Measurements from ENCODE around the gene UMODL1.

UMODL1 gene

DNA sequence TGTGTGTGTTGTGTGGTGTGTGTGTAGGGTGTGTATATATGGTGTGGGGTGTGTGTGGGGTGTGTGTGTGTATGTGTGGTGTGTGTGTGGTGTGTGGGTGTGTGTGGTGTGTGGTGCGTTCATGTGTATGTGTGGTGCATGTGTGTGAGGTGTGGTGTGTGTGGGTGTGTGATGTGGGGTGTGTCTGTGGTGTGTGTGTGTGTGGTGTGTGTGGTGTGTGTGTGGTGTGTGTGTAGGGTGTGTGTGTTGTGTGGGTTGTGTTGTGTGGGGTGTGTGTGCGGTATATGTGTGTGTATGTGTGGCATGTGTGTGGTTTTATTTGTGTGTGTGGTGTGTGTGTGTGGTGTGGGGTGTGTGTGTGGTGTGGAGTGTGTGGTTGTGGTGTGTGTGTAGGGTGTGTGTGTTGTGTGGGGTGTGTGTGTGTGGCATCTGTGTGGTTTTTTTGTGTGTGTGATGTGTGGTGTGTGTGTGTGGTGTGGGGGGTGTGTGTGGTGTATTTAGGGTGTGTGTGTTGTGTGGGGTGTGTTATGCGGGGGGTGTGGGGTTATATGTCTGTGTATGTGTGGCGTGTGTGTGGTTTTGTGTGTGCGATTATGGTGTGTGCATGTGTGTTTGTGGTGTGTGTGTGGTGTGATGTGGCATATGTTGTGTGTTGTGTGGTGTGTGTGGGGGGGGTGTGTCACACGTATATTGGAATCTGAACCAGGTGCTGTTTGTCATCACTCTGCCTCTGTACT, 43.9 kb upstream of the UMODL1 start:
- no peak overlapping the region for H3K4me3 ChIP-seq (ENCODE audit: low read depth, low read length)
- TF ChIP-seq, protein P1, sequence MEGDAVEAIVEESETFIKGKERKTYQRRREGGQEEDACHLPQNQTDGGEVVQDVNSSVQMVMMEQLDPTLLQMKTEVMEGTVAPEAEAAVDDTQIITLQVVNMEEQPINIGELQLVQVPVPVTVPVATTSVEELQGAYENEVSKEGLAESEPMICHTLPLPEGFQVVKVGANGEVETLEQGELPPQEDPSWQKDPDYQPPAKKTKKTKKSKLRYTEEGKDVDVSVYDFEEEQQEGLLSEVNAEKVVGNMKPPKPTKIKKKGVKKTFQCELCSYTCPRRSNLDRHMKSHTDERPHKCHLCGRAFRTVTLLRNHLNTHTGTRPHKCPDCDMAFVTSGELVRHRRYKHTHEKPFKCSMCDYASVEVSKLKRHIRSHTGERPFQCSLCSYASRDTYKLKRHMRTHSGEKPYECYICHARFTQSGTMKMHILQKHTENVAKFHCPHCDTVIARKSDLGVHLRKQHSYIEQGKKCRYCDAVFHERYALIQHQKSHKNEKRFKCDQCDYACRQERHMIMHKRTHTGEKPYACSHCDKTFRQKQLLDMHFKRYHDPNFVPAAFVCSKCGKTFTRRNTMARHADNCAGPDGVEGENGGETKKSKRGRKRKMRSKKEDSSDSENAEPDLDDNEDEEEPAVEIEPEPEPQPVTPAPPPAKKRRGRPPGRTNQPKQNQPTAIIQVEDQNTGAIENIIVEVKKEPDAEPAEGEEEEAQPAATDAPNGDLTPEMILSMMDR (IDR thresholded peaks at IDR 0.05; ENCODE audit: low read depth, low read length), result no peak

DNA sequence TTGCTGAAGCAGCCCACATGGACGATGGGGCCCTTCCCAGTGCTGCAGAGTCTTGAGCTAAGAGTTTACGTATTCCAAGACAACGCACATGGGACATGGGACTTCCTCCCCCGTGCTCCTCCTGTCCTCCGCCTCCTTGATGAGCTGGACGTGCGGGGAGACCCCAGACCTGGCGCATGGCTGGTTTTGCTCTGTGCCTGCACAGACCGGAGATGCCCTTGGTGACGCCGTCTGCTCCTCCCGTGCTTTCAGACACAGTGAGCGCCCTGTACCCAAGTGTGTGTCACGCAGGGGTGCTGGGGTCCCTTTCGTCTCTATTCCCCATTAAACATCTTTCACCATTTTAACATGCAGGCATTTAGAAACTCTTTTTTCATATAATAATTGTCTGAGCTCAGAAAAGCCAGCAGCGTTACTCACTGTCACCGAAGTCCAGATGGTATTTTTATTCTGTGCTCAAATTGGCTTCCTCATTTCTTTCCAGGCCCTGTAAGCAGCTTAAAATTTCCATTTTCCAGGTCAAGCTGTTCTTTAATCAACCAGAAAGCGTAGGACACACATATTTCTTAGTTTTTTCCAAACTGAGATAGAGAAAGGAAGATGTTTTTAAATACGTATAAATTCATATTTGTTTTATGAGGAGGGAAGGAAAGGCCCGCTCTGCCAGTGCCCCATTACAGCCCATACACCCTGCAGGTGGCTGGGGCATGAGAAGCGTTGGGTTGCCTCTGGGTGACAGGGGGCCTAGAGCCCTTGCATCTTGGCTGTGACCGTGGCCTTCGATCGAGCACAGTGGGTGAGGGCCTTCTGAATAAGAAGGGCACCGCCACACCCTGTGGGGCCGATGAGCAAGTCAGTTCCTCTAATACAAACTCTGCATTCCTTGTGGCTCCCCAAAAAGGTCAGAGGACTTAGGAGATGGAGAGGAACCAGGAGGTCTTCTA, 43.0 kb upstream of the UMODL1 start:
- TF ChIP-seq, protein P1 (IDR thresholded peaks at IDR 0.05; ENCODE audit: low read depth, low read length), result no peak
- no peak overlapping the region for H3K4me3 ChIP-seq (ENCODE audit: low read depth, low read length)

- TF ChIP-seq, protein P1 (IDR thresholded peaks at IDR 0.05; ENCODE audit: low read depth, low read length), result no peak
These were observed 42.2 kb upstream of the UMODL1 start for GRCh38 chr21:42028766-42029425.

GRCh38 chr21:42030311-42030710, 40.8 kb upstream of the UMODL1 start:
- no peak overlapping the region for H3K4me3 ChIP-seq (ENCODE audit: low read depth, low read length)

More at GRCh38 chr21:42028766-42029425, 42.2 kb upstream of the UMODL1 start:
- no peak overlapping the region for H3K4me3 ChIP-seq (ENCODE audit: low read depth, low read length)

GRCh38 chr21:42031241-42031640, 39.9 kb upstream of the UMODL1 start:
- TF ChIP-seq, protein P1 (IDR thresholded peaks at IDR 0.05; ENCODE audit: low read depth, low read length), result no peak
- no peak overlapping the region for H3K4me3 ChIP-seq (ENCODE audit: low read depth, low read length)

More at GRCh38 chr21:42030311-42030710, 40.8 kb upstream of the UMODL1 start:
- TF ChIP-seq, protein P1 (IDR thresholded peaks at IDR 0.05; ENCODE audit: low read depth, low read length), result no peak

DNA sequence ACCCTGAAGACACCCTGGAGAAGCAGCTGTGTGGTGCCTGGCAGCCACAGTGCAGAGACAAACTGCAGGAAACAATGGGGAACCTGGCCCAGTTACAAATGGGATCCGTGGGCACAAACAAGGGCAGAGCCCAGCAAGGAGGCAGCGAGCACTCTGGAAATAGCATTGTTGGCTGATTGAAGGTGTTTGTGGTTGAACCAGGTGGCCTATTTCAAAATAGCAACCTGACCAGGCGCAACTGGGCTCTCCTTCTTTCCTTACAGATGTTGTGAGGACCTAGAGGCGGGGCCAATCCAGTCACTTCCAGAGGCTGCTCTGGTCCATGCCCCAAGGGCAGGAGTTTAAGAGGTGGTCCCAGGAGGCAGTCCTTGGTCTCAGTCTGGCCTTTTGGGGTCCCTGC, 39.3 kb upstream of the UMODL1 start:
- TF ChIP-seq, protein P1 (IDR thresholded peaks at IDR 0.05; ENCODE audit: low read depth, low read length), result no peak
- no peak overlapping the region for H3K4me3 ChIP-seq (ENCODE audit: low read depth, low read length)
